SK-N-SH treated with all-trans-retinoic acid at 6 μM for 48 hours (cell line): ENCODE data around the gene AGT.

Experiments used
- CSDC2 ChIP-seq: fragments of 250-450 bp; sonication (Bioruptor Pico); IDR thresholded peaks from 2 replicates; pipeline ENCODE4 v1.5.0; 2020; ENCODE audit warnings: mild to moderate bottlenecking, moderate library complexity
- ESRRG ChIP-seq: fragments of 250-450 bp; sonication (Bioruptor Pico); IDR thresholded peaks from 2 replicates; pipeline ENCODE4 v1.6.1; 2021; ENCODE audit warnings: mild to moderate bottlenecking
- GLIS3 ChIP-seq: fragments of 250-450 bp; sonication (Bioruptor Pico); IDR thresholded peaks from 2 replicates; pipeline ENCODE4 v1.5.0; 2020; ENCODE audit warnings: mild to moderate bottlenecking, moderate library complexity
- ISL1 ChIP-seq: fragments of 250-450 bp; sonication (Bioruptor Pico); IDR thresholded peaks from 2 replicates; pipeline ENCODE4 v2.1.2; 2022; ENCODE audit warnings: mild to moderate bottlenecking, moderate library complexity
- PATZ1 ChIP-seq: fragments of 250-450 bp; sonication (Bioruptor Pico); IDR thresholded peaks from 2 replicates; pipeline ENCODE4 v1.8.0; 2020; ENCODE audit warnings: mild to moderate bottlenecking, moderate library complexity, borderline replicate concordance
- POU6F1 ChIP-seq: fragments of 250-450 bp; sonication (Bioruptor Pico); IDR thresholded peaks from 2 replicates; pipeline ENCODE4 v1.8.0; 2021; ENCODE audit warnings: low read depth, mild to moderate bottlenecking, moderate library complexity, borderline replicate concordance
- RARB ChIP-seq: fragments of 250-450 bp; sonication (Bioruptor Pico); IDR thresholded peaks from 2 replicates; pipeline ENCODE4 v1.8.0; 2021; ENCODE audit warnings: mild to moderate bottlenecking, moderate library complexity
- SNAI2 ChIP-seq: fragments of 250-450 bp; sonication (Bioruptor Pico); IDR thresholded peaks from 2 replicates; pipeline ENCODE4 v1.5.0; 2020; ENCODE audit warnings: mild to moderate bottlenecking, moderate library complexity
- TCF4 ChIP-seq: fragments of 250-450 bp; sonication (Bioruptor Pico); IDR thresholded peaks from 2 replicates; pipeline ENCODE4 v1.8.0; 2021; ENCODE audit warnings: mild to moderate bottlenecking, moderate library complexity, borderline replicate concordance
- ZC3H10 ChIP-seq: fragments of 250-450 bp; sonication (Bioruptor Pico); IDR thresholded peaks from 2 replicates; pipeline ENCODE4 v1.5.1; 2021; ENCODE audit warnings: mild to moderate bottlenecking, moderate library complexity
- ZFP3 ChIP-seq: fragments of 250-450 bp; sonication (Bioruptor Pico); IDR thresholded peaks from 2 replicates; pipeline ENCODE4 v1.5.0; 2020; ENCODE audit warnings: mild to moderate bottlenecking, moderate library complexity
- ZNF565 ChIP-seq: fragments of 450-650 bp; formaldehyde crosslinking; conservative IDR thresholded peaks from 2 replicates; pipeline ENCODE4 v1.5.0; 2020; ENCODE audit warnings: low read depth, mild to moderate bottlenecking, moderate library complexity
- TF ChIP-seq, protein P1 (sequence below): fragments of 250-450 bp; sonication (Bioruptor Pico); IDR thresholded peaks from 2 replicates; pipeline ENCODE4 v1.5.0; 2020; ENCODE audit warnings: mild to moderate bottlenecking, moderate library complexity

- TF ChIP-seq ISL1 (CRISPR knock-in tag): no peak
- TF ChIP-seq ZFP3: no peak
- no peak for TF ChIP-seq ZNF565 (CRISPR knock-in tag)
- no peak for TF ChIP-seq RARB (CRISPR knock-in tag)
- TF ChIP-seq GLIS3 (CRISPR knock-in tag): no peak
- no peak for TF ChIP-seq POU6F1 (CRISPR knock-in tag)
- no peak for TF ChIP-seq PATZ1 (CRISPR knock-in tag)
- no peak for TF ChIP-seq CSDC2 (CRISPR knock-in tag)
- no peak for TF ChIP-seq ESRRG (CRISPR knock-in tag)
- TF ChIP-seq, protein P1, sequence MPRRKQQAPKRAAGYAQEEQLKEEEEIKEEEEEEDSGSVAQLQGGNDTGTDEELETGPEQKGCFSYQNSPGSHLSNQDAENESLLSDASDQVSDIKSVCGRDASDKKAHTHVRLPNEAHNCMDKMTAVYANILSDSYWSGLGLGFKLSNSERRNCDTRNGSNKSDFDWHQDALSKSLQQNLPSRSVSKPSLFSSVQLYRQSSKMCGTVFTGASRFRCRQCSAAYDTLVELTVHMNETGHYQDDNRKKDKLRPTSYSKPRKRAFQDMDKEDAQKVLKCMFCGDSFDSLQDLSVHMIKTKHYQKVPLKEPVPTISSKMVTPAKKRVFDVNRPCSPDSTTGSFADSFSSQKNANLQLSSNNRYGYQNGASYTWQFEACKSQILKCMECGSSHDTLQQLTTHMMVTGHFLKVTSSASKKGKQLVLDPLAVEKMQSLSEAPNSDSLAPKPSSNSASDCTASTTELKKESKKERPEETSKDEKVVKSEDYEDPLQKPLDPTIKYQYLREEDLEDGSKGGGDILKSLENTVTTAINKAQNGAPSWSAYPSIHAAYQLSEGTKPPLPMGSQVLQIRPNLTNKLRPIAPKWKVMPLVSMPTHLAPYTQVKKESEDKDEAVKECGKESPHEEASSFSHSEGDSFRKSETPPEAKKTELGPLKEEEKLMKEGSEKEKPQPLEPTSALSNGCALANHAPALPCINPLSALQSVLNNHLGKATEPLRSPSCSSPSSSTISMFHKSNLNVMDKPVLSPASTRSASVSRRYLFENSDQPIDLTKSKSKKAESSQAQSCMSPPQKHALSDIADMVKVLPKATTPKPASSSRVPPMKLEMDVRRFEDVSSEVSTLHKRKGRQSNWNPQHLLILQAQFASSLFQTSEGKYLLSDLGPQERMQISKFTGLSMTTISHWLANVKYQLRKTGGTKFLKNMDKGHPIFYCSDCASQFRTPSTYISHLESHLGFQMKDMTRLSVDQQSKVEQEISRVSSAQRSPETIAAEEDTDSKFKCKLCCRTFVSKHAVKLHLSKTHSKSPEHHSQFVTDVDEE (CRISPR knock-in tag): no peak
- TF ChIP-seq SNAI2 (CRISPR knock-in tag): no peak
- no peak for TF ChIP-seq ZC3H10
- TF ChIP-seq TCF4: no peak
Measured at GRCh38 chr1:230717251-230717650, 3.3 kb upstream of the AGT start.
